PC-3 (cell line): Measurements from ENCODE around the gene ESR2. TPM values are rescaled to one million over a fixed set of nuclear protein-coding genes. Genes with fewer than 3 reads are reported as not detected.

Experiments used
- ATAC-seq: fragments of 200-7000 bp; cut with Tn5 transposase; 2 replicates; pipeline ENCODE4 v1.9.1; 2020; ENCODE audit warnings: mild to moderate bottlenecking, moderate library complexity
- BruUV-seq: library from RNA; stranded (reverse); fragments of 400-500 nt; replicated peaks from 2 replicates; lab custom pipeline; 2021; lab: Mats Ljungman, UMichigan
- CTCF ChIA-PET: fragments of 300-600 bp; sonication (Branson Sonifier 250); formaldehyde crosslinking; loops from one replicate; lab custom pipeline; 2022; ENCODE audit warnings: antibody characterized with exemption; lab: Charles Lee
- POLR2A ChIA-PET: fragments of 300-600 bp; sonication (Branson Sonifier 250); formaldehyde crosslinking; loops from one replicate; lab custom pipeline; 2022; ENCODE audit warnings: antibody characterized with exemption; ENCODE audit not compliant: unreplicated experiment; lab: Charles Lee
- DNase-seq: peaks from one replicate; pipeline ENCODE4 v3.0.0-alpha.2; 2015
- H2AFZ ChIP-seq: fragments of 300-600 bp; sonication (generic); 2 replicates; pipeline ENCODE4 v1.6.0; 2016; ENCODE audit warnings: antibody characterized with exemption, low read length
- H3F3A ChIP-seq: fragments of 300-600 bp; sonication (generic); one replicate; pipeline ENCODE4 v1.6.0; 2017; ENCODE audit warnings: antibody characterized with exemption, low read length, control low read depth, mild to moderate bottlenecking; ENCODE audit not compliant: unreplicated experiment
- H3K27ac ChIP-seq: fragments of 300-600 bp; sonication (generic); 2 replicates; pipeline ENCODE4 v1.5.1; 2016; ENCODE audit warnings: mild to moderate bottlenecking, low read length
- H3K27me3 ChIP-seq: fragments of 300-600 bp; sonication (generic); 2 replicates; pipeline ENCODE4 v1.6.1; 2016; ENCODE audit warnings: low read length, mixed read lengths
- H3K36me3 ChIP-seq: fragments of 300-600 bp; sonication (generic); 2 replicates; pipeline ENCODE4 v1.6.1; 2016; ENCODE audit warnings: low read depth, mixed run types, low read length, mixed read lengths
- H3K4me1 ChIP-seq: fragments of 300-600 bp; sonication (generic); 2 replicates; pipeline ENCODE4 v1.5.1; 2016; ENCODE audit warnings: low read length; ENCODE audit not compliant: insufficient read depth
- H3K4me2 ChIP-seq: fragments of 300-600 bp; sonication (generic); 2 replicates; pipeline ENCODE4 v1.6.0; 2016; ENCODE audit warnings: low read length
- H3K4me3 ChIP-seq: fragments of 300-600 bp; sonication (generic); 2 replicates; pipeline ENCODE4 v1.5.1; 2016; ENCODE audit warnings: mild to moderate bottlenecking, low read length, mixed read lengths
- H3K79me2 ChIP-seq: fragments of 300-600 bp; sonication (generic); 2 replicates; pipeline ENCODE4 v1.6.1; 2017; ENCODE audit warnings: low read length, mixed read lengths
- H3K9ac ChIP-seq: fragments of 300-600 bp; sonication (generic); 2 replicates; pipeline ENCODE4 v1.6.0; 2016; ENCODE audit warnings: mild to moderate bottlenecking, low read length
- H3K9me2 ChIP-seq: fragments of 300-600 bp; sonication (generic); replicated peaks from 2 replicates; pipeline ENCODE4 v1.6.1; 2016; ENCODE audit warnings: mixed run types, low read length, mixed read lengths
- H3K9me3 ChIP-seq: fragments of 300-600 bp; sonication (generic); 2 replicates; pipeline ENCODE4 v1.6.1; 2016; ENCODE audit warnings: low read length, mixed read lengths
- H4K20me1 ChIP-seq: fragments of 300-600 bp; sonication (generic); 2 replicates; pipeline ENCODE4 v1.6.1; 2016; ENCODE audit warnings: low read length, mixed read lengths
- CTCF ChIP-seq: fragments of 300-600 bp; sonication (generic); conservative IDR thresholded peaks from 2 replicates; pipeline ENCODE4 v1.5.1; 2017; ENCODE audit warnings: antibody characterized with exemption, low read depth, mild to moderate bottlenecking, low read length
- EZH2 ChIP-seq: fragments of 300-600 bp; sonication (generic); IDR thresholded peaks from one replicate; pipeline ENCODE4 v1.6.1; 2017; ENCODE audit warnings: antibody characterized with exemption, mild to moderate bottlenecking, low read length; ENCODE audit not compliant: unreplicated experiment
- EZH2phosphoT487 ChIP-seq: fragments of 300-600 bp; sonication (generic); IDR thresholded peaks from 2 replicates; pipeline ENCODE4 v1.6.1; 2018; ENCODE audit warnings: mild to moderate bottlenecking, antibody characterized with exemption, low read length, borderline replicate concordance
- intact Hi-C: fragments of 100-400 bp; cut with micrococcal nuclease; formaldehyde crosslinking; loops from 2 replicates; pipeline ENCODE4 v1.9.0; 2023
- total RNA-seq: library from RNA; depleted of rRNA; stranded (reverse); fragments of >200 nt; gene quantifications from 2 replicates; pipeline ENCODE4 v1.2.3, GENCODE V29; 2014

Gene ESR2
- total RNA-seq, 1 experiment from 2014 or later: 0.18 TPM

GRCh38 chr14:64232095-64232838, 61.9 kb downstream of the ESR2 start:
- H4K20me1 ChIP-seq: no peaks in the 10 kb centered on the region
- no peaks in the 10 kb centered on the region for H3F3A ChIP-seq
- peaks cover 37% of the 10 kb centered on the region for H3K4me1 ChIP-seq
- no peak overlapping the region; the same call in 1 of the 2 replicates for H3K9ac ChIP-seq
- ATAC-seq (peak; percentile 89), DNase-seq (peak; percentile 88)
- TF ChIP-seq CTCF (no peak), EZH2 (no peak), EZH2phosphoT487 (no peak)
- H3K4me3 ChIP-seq: no peak overlapping the region
- peak overlapping the region; percentile 48 for H3K4me2 ChIP-seq
- no peaks in the 10 kb centered on the region for H3K36me3 ChIP-seq
- H3K79me2 ChIP-seq: no peaks in the 10 kb centered on the region
- no peaks in the 10 kb centered on the region for H3K27me3 ChIP-seq
- no peak overlapping the region for H2AFZ ChIP-seq
- no peaks in the 10 kb centered on the region for H3K9me3 ChIP-seq
- intact Hi-C loops: loop anchor here (5.0 kb wide), 1 partner anchor 60 kb away; the partner anchor contains the start of gene ESR2
- BruUV-seq: no TSS peak
- CTCF ChIA-PET: interaction anchor here (0.8 kb wide), 1 partner anchor 193 kb away, joined by 4 read pairs; no protein-coding TSS in a partner anchor
- no peaks in the 10 kb centered on the region; the same call in 1 of the 2 replicates for H3K9me2 ChIP-seq
- POLR2A ChIA-PET: no interaction called here
- peak overlapping the region; percentile 57 for H3K27ac ChIP-seq

DNA sequence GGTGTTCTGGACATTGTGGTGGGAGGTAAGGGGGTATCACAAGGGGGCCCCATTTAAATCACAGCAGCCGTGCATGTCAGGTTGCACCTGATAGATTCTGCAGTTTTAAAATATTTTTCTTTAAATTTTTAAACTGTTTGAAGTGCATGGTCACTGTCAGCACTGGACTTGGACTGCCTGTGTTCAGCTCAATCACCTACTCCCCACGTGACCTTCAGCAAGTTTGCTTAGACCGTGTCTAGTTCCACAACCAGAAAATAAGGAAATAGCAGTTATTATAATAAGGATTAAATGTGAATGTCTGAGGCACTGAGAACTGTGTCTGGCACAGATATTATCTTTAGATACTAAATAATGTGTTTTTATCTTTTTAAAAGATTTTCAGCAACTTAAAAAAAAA, 64.7 kb downstream of the ESR2 start:
- peaks cover 27% of the 10 kb centered on the region for H3K4me1 ChIP-seq
- H4K20me1 ChIP-seq: no peaks in the 10 kb centered on the region
- ATAC-seq (no peak), DNase-seq (no peak)
- intact Hi-C loops: no loop called here
- no peaks in the 10 kb centered on the region for H3K27me3 ChIP-seq
- ChIA-PET POLR2A (no interaction called here), CTCF (no interaction called here)
- TF ChIP-seq EZH2: no peak
- TF ChIP-seq EZH2phosphoT487: no peak
- TF ChIP-seq CTCF: no peak
- BruUV-seq: no TSS peak
- no peak overlapping the region for H3K4me2 ChIP-seq
- H3F3A ChIP-seq: no peaks in the 10 kb centered on the region
- H3K9ac ChIP-seq: no peak overlapping the region
- H2AFZ ChIP-seq: no peak overlapping the region
- no peak overlapping the region for H3K4me3 ChIP-seq
- no peaks in the 10 kb centered on the region for H3K9me3 ChIP-seq
- no peaks in the 10 kb centered on the region for H3K79me2 ChIP-seq
- no peak overlapping the region for H3K27ac ChIP-seq
- no peaks in the 10 kb centered on the region for H3K36me3 ChIP-seq
- H3K9me2 ChIP-seq: no peaks in the 10 kb centered on the region; the same call in 1 of the 2 replicates

DNA sequence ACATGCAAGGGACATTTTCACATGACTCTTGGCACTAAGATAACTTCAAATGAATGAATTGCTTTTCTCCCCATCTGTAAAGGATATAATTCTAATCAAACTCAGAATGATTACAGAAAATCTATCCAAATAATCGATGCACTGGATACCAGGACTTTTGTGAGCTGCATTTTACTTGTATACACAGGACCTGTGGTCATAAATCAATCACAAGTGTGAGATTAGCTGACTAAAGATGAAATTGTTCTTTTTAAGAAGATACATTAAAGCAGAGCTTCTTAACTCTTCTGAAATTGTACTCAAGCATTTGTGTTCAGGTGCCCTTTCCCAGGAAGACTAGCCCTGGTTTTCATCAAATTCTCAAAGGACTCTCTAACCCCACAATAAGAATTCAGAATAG, 66.3 kb downstream of the ESR2 start:
- Histone ChIP-seq H3F3A (no peaks in the 10 kb centered on the region), H3K4me3 (no peak overlapping the region), H3K9me2 (no peaks in the 10 kb centered on the region), H3K4me2 (no peak overlapping the region), H3K36me3 (no peaks in the 10 kb centered on the region), H3K9ac (no peak overlapping the region), H4K20me1 (no peaks in the 10 kb centered on the region), H3K9me3 (no peaks in the 10 kb centered on the region), H3K79me2 (no peaks in the 10 kb centered on the region), H2AFZ (no peak overlapping the region), H3K27me3 (no peaks in the 10 kb centered on the region), H3K4me1 (peaks cover 14% of the 10 kb centered on the region), H3K27ac (no peak overlapping the region)
- CTCF ChIA-PET: interaction anchor here (0.9 kb wide), 1 partner anchor 77 kb away, joined by 3 read pairs; no protein-coding TSS in a partner anchor
- POLR2A ChIA-PET: no interaction called here
- no peak for TF ChIP-seq CTCF
- no peak for TF ChIP-seq EZH2
- no peak for TF ChIP-seq EZH2phosphoT487
- ATAC-seq: no peak
- no peak for DNase-seq
- intact Hi-C loops: no loop called here
- no TSS peak for BruUV-seq
